ENCODE results near the gene TSPAN12. TPM values are rescaled to one million over a fixed set of nuclear protein-coding genes. Genes with fewer than 3 reads are reported as not detected.

TSPAN12 gene
- total and polyA plus RNA-seq, 2 of the 8 experiments (the other 6 are each of a cell fraction or from before 2014, with no cell fraction given) = 6.1 to 17.9 TPM

- no peak overlapping the region for H3K9ac ChIP-seq (replicated peaks in 1 of 4; ENCODE audit: extremely low read depth in 1 of 4, low read depth in 3 of 4, low read length in 3 of 4)
- no peak overlapping the region for H3K14ac ChIP-seq (ENCODE audit: insufficient read length)
- H4K20me1 ChIP-seq (replicated peaks in 1 of 2; ENCODE audit: control insufficient read depth in 1 of 2, insufficient read depth in 2 of 2, low read length in 2 of 2) = no peaks in the 10 kb centered on the region
- H2BK120ac ChIP-seq (replicated peaks; ENCODE audit: low read depth, low read length) = no peak overlapping the region
- H4K5ac ChIP-seq (ENCODE audit: insufficient read length, low read depth, low read length) = no peak overlapping the region
- no peak overlapping the region for H2AK5ac ChIP-seq (ENCODE audit: low read depth, low read length)
- no peaks in the 10 kb centered on the region for H3K9me3 ChIP-seq (ENCODE audit: insufficient read depth in 2 of 2, low read depth in 1 of 2, low read length in 1 of 2)
- 85% methylated on average over 3 of the region's 3 CpGs; no CpG with 5 or more reads in 1 of the 2 experiments for WGBS, 2 experiments (ENCODE audit: extremely low coverage in 1 of 2, insufficient coverage in 1 of 2, insufficient read length in 1 of 2, insufficient replicate concordance in 2 of 2, low coverage in 1 of 2, low lambda C conversion rate in 2 of 2, missing lambda C conversion rate in 1 of 2)
- FAIRE-seq (no peak), DNase-seq (ENCODE audit: low read depth in 1 of 2, low spot score in 2 of 2) (no peak)
- H3K79me2 ChIP-seq (ENCODE audit: control insufficient read depth in 1 of 2, insufficient read depth in 2 of 2, low read length in 2 of 2) = no peaks in the 10 kb centered on the region
- no peak overlapping the region for H2BK15ac ChIP-seq (ENCODE audit: low read length)
- no peak overlapping the region for H3K27ac ChIP-seq (ENCODE audit: low read depth, low read length)
- no peak overlapping the region for H3K23ac ChIP-seq (ENCODE audit: insufficient read length)
- H2BK5ac ChIP-seq (ENCODE audit: low read depth, low read length) = no peak overlapping the region
- H3K56ac ChIP-seq (replicated peaks; ENCODE audit: insufficient read length, low read depth, low read length) = no peak overlapping the region
- H3K23me2 ChIP-seq (ENCODE audit: low read depth, low read length) = no peaks in the 10 kb centered on the region
- no peak overlapping the region for H3K4ac ChIP-seq (replicated peaks; ENCODE audit: insufficient read length, low read depth, low read length)
- ChIA-PET CTCF (ENCODE audit: partially characterized antibody) (interaction anchor here (1.2 to 2.5 kb wide), 4 partner anchors 10 to 26 kb away, joined by 3 to 14 read pairs (median 4); no protein-coding TSS in a partner anchor), POLR2A (ENCODE audit: partially characterized antibody) (no interaction called here)
- no peak overlapping the region for H3K4me2 ChIP-seq (ENCODE audit: insufficient read depth in 1 of 2, low read depth in 2 of 2, low read length in 2 of 2)
- no peak overlapping the region for H4K8ac ChIP-seq (ENCODE audit: extremely low read depth, insufficient read depth, low read length)
- no peaks in the 10 kb centered on the region for H3K79me1 ChIP-seq (ENCODE audit: low read depth, low read length)
- peaks cover 0 to 3% (median 0%) of the 10 kb centered on the region in 4 experiments; a peak in 1 of 7 replicates for H3K4me1 ChIP-seq (replicated peaks in 1 of 4; ENCODE audit: control insufficient read depth in 3 of 4, insufficient read depth in 4 of 4, low read length in 3 of 4)
- H2AFZ ChIP-seq (ENCODE audit: low read length) = no peak overlapping the region
- no peaks in the 10 kb centered on the region; a peak in 1 of 8 replicates for H3K36me3 ChIP-seq (ENCODE audit: control insufficient read depth in 2 of 4, insufficient read depth in 4 of 4, low read length in 3 of 4)
- H3K18ac ChIP-seq (ENCODE audit: extremely low read depth, low read length) = no peak overlapping the region
- H2BK20ac ChIP-seq (ENCODE audit: low read length) = no peak overlapping the region
- no peak overlapping the region for H2BK12ac ChIP-seq (ENCODE audit: low read depth, low read length)
- H3K27me3 ChIP-seq (replicated peaks in 1 of 4; ENCODE audit: control insufficient read depth in 3 of 4, extremely low read depth in 1 of 4, insufficient read depth in 3 of 4, low read length in 3 of 4) = no peaks in the 10 kb centered on the region
- no peak overlapping the region for H4K91ac ChIP-seq (replicated peaks; ENCODE audit: insufficient read length, low read length)
- TF ChIP-seq BRCA1 (IDR thresholded peaks at IDR 0.05; ENCODE audit: low read depth, low read length) (no peak), KDM4A (IDR thresholded peaks at IDR 0.05; ENCODE audit: low read depth, low read length, severe bottlenecking) (no peak), NRF1 (IDR thresholded peaks at IDR 0.05; ENCODE audit: low read depth, low read length) (no peak), TCF12 (IDR thresholded peaks at IDR 0.05; ENCODE audit: low read depth, low read length) (no peak), KDM1A (IDR thresholded peaks at IDR 0.05; ENCODE audit: borderline replicate concordance, low read length) (no peak), CHD1 (IDR thresholded peaks at IDR 0.05; ENCODE audit: low read depth, low read length) (no peak), EZH2 (IDR thresholded peaks at IDR 0.05; ENCODE audit: low read depth, low read length, severe bottlenecking) (no peak), ATF3 (IDR thresholded peaks at IDR 0.05; ENCODE audit: insufficient read depth, low read depth, low read length) (no peak), KDM5A (IDR thresholded peaks at IDR 0.05; ENCODE audit: low read length) (no peak)
- H3K4me3 ChIP-seq (ENCODE audit: extremely low read depth in 1 of 4, insufficient read depth in 2 of 4, low read depth in 3 of 4, low read length in 4 of 4) = no peak overlapping the region
Observed at GRCh38 chr7:120802751-120803150, 55.2 kb downstream of the TSPAN12 start.

Measured in H1 (cell line).